ENCODE measurements around the gene UBASH3B. TPM values are rescaled to one million over a fixed set of nuclear protein-coding genes. Genes with fewer than 3 reads are reported as not detected.

UBASH3B gene
- total and polyA plus RNA-seq, 7 donors: 1.4 to 17.5 (median 8.5) TPM

Other genes with a start within 250 kb of the UBASH3B start
- under 1 TPM in 2 of 4 donors, not detected in 2; 0.10 to 0.42 TPM for gene CRTAM, start 182.8 kb downstream of the UBASH3B start, total RNA-seq
- under 1 TPM in 2 of 3 donors, not detected in 1; 0.60 to 0.64 TPM for gene CRTAM, start 182.8 kb downstream of the UBASH3B start, polyA plus RNA-seq
- under 1 TPM; 0.15 to 0.97 (median 0.33) TPM for gene JHY, start 227.0 kb downstream of the UBASH3B start, total RNA-seq
- under 1 TPM; 0.11 to 0.19 (median 0.16) TPM for gene JHY, start 227.0 kb downstream of the UBASH3B start, polyA plus RNA-seq